ENCODE results near the gene RAE1. TPM values are rescaled to one million over a fixed set of nuclear protein-coding genes. Genes with fewer than 3 reads are reported as not detected.

The RAE1 gene
- total and polyA plus RNA-seq, 2 of the 8 experiments (the other 6 are each of a cell fraction or from before 2014, with no cell fraction given) = 35.9 to 44.9 TPM

DNA sequence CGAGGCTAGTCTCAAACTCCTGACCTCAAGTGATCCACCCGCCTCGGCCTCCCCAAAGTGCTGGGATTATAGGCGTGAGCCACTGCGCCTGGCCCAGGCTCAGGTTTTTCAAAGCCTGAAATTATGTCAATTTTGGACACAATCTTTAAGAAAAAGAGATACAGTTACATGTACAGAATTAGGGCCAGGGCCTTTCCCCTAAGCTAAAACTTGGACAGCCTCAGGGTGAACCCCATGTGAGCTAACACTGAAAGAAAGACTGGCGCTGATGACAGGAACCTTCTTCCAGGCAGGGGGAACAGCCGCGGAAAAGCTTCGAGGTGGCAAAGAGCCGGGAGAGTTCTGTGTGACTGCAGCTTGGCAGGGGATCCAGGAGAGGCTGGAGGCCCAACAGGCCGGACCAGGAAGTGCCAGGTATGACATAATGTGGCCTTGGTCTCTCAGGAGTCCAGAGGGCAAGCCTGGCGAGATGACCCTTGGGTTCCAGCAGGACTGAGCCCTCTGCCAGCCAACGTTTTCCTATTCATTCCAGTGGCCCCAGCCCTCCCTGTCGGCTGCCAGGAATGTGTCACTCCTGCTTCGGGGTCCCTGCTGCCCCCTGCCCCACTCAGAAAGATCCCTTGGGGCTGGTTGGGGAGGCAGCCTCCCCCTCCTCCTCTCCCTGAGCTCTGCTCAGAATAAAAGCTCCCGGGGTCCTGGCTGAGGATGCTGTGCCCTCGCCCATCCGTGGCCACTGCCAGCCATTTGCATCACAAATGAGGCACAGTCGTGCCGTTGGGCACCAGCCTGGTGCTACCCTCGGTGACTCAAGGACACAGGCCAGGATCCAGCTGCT is 77.5 kb downstream of the RAE1 start (continued):
- TF ChIP-seq CTCF (IDR thresholded peaks at IDR 0.05; ENCODE audit: control extremely low read depth in 1 of 3, insufficient read depth in 1 of 3, low read depth in 1 of 3, low read length in 3 of 3) = no peak

Small RNAs within 50 kb of the gene (microRNA-seq; reads per million reads assigned to microRNA genes)
- 0 reads per million in 2 experiments for gene MIR4325 (ENCODE audit: borderline microRNAs expressed in 2 of 2, borderline number of aligned reads in 2 of 2, borderline replicate concordance in 1 of 2)

Small RNAs within 50 kb of the gene (small RNA-seq; reads per million reads assigned to genes)
- gene MIR4325 (ENCODE audit: insufficient read depth) = not detected
- gene RF00019 (ENCODE audit: insufficient read depth) = not detected
- not detected for gene RPL39P39 (ENCODE audit: insufficient read depth)

Other genes with a start within 250 kb of the RAE1 start
- 7.2 and 9.2 TPM in 2 replicates for gene BMP7, start 84.6 kb upstream of the RAE1 start, total RNA-seq (2021; fragmentation: NEBNext Ultra II Directional; extraction: Animal tissue kit (Norgen Biotek cat#: 25700))
- gene BMP7, start 84.6 kb upstream of the RAE1 start, polyA plus RNA-seq (2011; rRNA removed) = 14.7 and 29.5 TPM in 2 replicates
- not detected in 2 replicates for gene SPO11, start 21.5 kb upstream of the RAE1 start, total RNA-seq (2021; fragmentation: NEBNext Ultra II Directional; extraction: Animal tissue kit (Norgen Biotek cat#: 25700))
- not detected in 2 replicates for gene SPO11, start 21.5 kb upstream of the RAE1 start, polyA plus RNA-seq (2011; rRNA removed)
- gene RBM38, start 40.1 kb downstream of the RAE1 start, total RNA-seq (2021; fragmentation: NEBNext Ultra II Directional; extraction: Animal tissue kit (Norgen Biotek cat#: 25700)) = 57.7 and 60.1 TPM in 2 replicates
- 109 and 131 TPM in 2 replicates for gene RBM38, start 40.1 kb downstream of the RAE1 start, polyA plus RNA-seq (2011; rRNA removed)
- 0.80 and 0.82 TPM in 2 replicates for gene CTCFL, start 173.9 kb downstream of the RAE1 start, total RNA-seq (2021; fragmentation: NEBNext Ultra II Directional; extraction: Animal tissue kit (Norgen Biotek cat#: 25700))
- 0.30 and 0.75 TPM in 2 replicates for gene CTCFL, start 173.9 kb downstream of the RAE1 start, polyA plus RNA-seq (2011; rRNA removed)
- not detected in 2 replicates for gene PCK1, start 209.9 kb downstream of the RAE1 start, total RNA-seq (2021; fragmentation: NEBNext Ultra II Directional; extraction: Animal tissue kit (Norgen Biotek cat#: 25700))
- gene PCK1, start 209.9 kb downstream of the RAE1 start, polyA plus RNA-seq (2011; rRNA removed) = not detected in 2 replicates

Measured in H1 (cell line).